ENCODE measurements around the gene VGF. TPM values are rescaled to one million over a fixed set of nuclear protein-coding genes. Genes with fewer than 3 reads are reported as not detected.
A peak's percentile ranks its signal among the peaks of the same experiment; 100 is the strongest.

VGF gene
- total and polyA plus RNA-seq, 2 experiments from 2014 or later = 3.0 to 4.4 TPM

DNA sequence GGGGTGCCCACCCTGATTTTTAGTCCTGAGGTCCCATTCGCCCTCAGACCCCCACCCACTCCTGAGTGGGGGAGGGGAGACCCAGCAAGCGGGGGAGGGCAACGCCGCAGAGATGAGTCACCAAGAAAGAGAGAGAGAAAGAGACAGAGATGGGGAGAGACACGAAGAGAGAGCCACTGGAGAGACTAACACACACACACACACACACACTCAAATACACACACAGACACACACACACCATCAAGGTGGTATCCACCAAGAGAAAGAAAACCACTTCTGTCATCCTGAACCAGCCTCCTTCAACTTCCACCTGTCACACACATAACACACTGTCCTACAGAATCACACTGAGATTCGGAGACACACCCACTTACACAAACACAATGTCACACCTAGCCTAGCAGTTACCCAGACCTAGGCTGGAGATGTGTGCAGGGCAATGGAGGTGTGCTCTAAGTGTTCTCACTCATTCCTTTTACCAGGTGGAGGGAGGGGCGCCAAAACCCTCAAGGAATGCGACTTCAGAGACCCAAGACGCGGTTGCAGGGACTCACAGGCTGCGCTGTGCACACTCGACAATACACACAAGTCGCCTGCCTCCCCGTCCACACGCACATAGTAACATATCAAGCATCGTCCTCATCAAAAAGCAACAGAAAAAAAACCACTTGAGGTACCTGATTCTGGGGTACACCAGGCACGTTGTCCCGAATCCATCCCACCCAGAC lies 3.9 kb upstream of the VGF start:
- Histone ChIP-seq H3K9me2 (ENCODE audit: insufficient read depth) (no peaks in the 10 kb centered on the region), H3K4me1 (ENCODE audit: insufficient read depth) (peaks cover 67% of the 10 kb centered on the region), H3K4me2 (peak overlapping the region; percentile 98), H3K79me2 (replicated peaks; ENCODE audit: insufficient read depth) (no peaks in the 10 kb centered on the region), H3K4me3 (peak overlapping the region; percentile 76), H3K36me3 (ENCODE audit: insufficient read depth) (no peaks in the 10 kb centered on the region), H4K20me1 (replicated peaks; ENCODE audit: insufficient read depth) (peaks cover 10% of the 10 kb centered on the region; the same call in 1 of the 2 replicates), H3K27me3 (ENCODE audit: insufficient read depth) (peaks cover 94% of the 10 kb centered on the region), H3K27ac (ENCODE audit: low read depth) (no peak overlapping the region), H3F3A (replicated peaks; ENCODE audit: low read depth) (peaks cover 19% of the 10 kb centered on the region), H2AFZ (peak overlapping the region; percentile 47; the same call in 1 of the 2 replicates)
- peaks cover 96% of the 10 kb centered on the region for H3K27me3 Mint-ChIP-seq (ENCODE audit: insufficient read depth, low read depth, poor library complexity)
- H3K4me3 Mint-ChIP-seq = peak overlapping the region; percentile 60
- H3K27ac Mint-ChIP-seq = no peak overlapping the region
- peaks cover 65% of the 10 kb centered on the region for H3K4me1 Mint-ChIP-seq
- H3K36me3 Mint-ChIP-seq (ENCODE audit: low read depth) = no peaks in the 10 kb centered on the region; the same call in 2 of the 3 replicates
- peak; percentile 48 for DNase-seq (ENCODE audit: low spot score)
- TF ChIP-seq EZH2phosphoT487 (IDR thresholded peaks at IDR 0.05; ENCODE audit: unreplicated experiment) (no peak), STAT1 (IDR thresholded peaks at IDR 0.05; ENCODE audit: unreplicated experiment) (no peak), EZH2 (IDR thresholded peaks at IDR 0.05; ENCODE audit: low read depth, unreplicated experiment) (no peak), ZNF114 (CRISPR knock-in tag; IDR thresholded peaks at IDR 0.05) (no peak)
- TF ChIP-seq, protein P1, sequence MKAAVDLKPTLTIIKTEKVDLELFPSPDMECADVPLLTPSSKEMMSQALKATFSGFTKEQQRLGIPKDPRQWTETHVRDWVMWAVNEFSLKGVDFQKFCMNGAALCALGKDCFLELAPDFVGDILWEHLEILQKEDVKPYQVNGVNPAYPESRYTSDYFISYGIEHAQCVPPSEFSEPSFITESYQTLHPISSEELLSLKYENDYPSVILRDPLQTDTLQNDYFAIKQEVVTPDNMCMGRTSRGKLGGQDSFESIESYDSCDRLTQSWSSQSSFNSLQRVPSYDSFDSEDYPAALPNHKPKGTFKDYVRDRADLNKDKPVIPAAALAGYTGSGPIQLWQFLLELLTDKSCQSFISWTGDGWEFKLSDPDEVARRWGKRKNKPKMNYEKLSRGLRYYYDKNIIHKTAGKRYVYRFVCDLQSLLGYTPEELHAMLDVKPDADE (IDR thresholded peaks at IDR 0.05) = no peak
- H3K9me3 Mint-ChIP-seq = peaks cover 4% of the 10 kb centered on the region; the same call in 2 of the 3 replicates
- no peak for ATAC-seq

DNA sequence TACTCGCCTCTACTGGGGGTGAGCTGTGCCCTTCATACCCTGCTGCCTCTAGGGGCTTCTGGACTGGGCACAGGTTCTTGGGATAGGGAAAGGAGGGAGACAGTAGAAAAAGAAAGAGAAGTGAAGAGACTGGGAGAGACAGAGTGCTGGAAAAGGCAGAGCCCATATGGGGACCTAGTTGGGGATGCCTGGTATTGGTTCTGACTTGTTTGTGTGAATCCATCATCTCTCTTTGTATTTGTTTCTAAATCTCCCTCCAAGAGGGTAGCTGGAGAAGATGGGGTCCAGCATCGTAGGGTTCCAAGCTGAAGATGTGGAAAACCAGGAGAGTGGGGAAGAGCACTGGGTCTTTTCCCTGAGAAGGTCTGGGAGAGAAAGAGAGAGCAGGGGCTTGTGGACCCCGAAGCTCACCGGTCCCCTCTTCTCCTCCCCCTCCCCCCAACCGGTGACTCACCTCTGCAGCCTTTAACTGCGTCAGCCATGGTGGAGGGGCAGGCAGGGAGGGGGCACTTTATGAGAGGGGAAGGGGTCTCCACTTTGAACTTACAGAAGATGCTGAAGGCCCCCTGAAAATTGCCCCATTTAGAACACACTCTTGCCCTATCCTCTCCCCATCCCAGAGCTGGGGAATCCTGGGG lies 3.2 kb upstream of the VGF start:
- H3K4me1 ChIP-seq (ENCODE audit: insufficient read depth) = peaks cover 67% of the 10 kb centered on the region
- TF ChIP-seq EZH2 (IDR thresholded peaks at IDR 0.05; ENCODE audit: low read depth, unreplicated experiment) (peak; percentile 54), POLR2AphosphoS5 (IDR thresholded peaks at IDR 0.05; ENCODE audit: low read depth) (no peak)
- no peak overlapping the region for H3K27ac ChIP-seq (ENCODE audit: low read depth)
- H4K20me1 ChIP-seq (replicated peaks; ENCODE audit: insufficient read depth) = peaks cover 10% of the 10 kb centered on the region; the same call in 1 of the 2 replicates
- no peaks in the 10 kb centered on the region for H3K79me2 ChIP-seq (replicated peaks; ENCODE audit: insufficient read depth)
- Mint-ChIP-seq H3K9me3 (no peaks in the 10 kb centered on the region; the same call in 1 of the 3 replicates), H3K4me3 (peak overlapping the region; percentile 78), H3K27ac (no peak overlapping the region), H3K4me1 (peaks cover 60% of the 10 kb centered on the region), H3K27me3 (ENCODE audit: insufficient read depth, low read depth, poor library complexity) (peaks cover 92% of the 10 kb centered on the region), H3K36me3 (ENCODE audit: low read depth) (no peaks in the 10 kb centered on the region; the same call in 2 of the 3 replicates)
- DNase-seq (ENCODE audit: low spot score) (peak; percentile 58), ATAC-seq (no peak)
- no peak overlapping the region for H2AFZ ChIP-seq
- peaks cover 21% of the 10 kb centered on the region; the same call in 1 of the 2 replicates for H3F3A ChIP-seq (replicated peaks; ENCODE audit: low read depth)
- H3K9me2 ChIP-seq (ENCODE audit: insufficient read depth) = no peaks in the 10 kb centered on the region
- H3K4me2 ChIP-seq = peak overlapping the region; percentile 98
- H3K27me3 ChIP-seq (ENCODE audit: insufficient read depth) = peaks cover 94% of the 10 kb centered on the region
- H3K4me3 ChIP-seq = peak overlapping the region; percentile 76
- no peaks in the 10 kb centered on the region for H3K36me3 ChIP-seq (ENCODE audit: insufficient read depth)
